Measurements from ENCODE around the gene IPO9.
"Not testable (repeated sequence)": the region's sequence is repeated elsewhere in the genome, so short reads cannot be mapped to it uniquely, and the experiment has no call there.

Gene IPO9

DNA sequence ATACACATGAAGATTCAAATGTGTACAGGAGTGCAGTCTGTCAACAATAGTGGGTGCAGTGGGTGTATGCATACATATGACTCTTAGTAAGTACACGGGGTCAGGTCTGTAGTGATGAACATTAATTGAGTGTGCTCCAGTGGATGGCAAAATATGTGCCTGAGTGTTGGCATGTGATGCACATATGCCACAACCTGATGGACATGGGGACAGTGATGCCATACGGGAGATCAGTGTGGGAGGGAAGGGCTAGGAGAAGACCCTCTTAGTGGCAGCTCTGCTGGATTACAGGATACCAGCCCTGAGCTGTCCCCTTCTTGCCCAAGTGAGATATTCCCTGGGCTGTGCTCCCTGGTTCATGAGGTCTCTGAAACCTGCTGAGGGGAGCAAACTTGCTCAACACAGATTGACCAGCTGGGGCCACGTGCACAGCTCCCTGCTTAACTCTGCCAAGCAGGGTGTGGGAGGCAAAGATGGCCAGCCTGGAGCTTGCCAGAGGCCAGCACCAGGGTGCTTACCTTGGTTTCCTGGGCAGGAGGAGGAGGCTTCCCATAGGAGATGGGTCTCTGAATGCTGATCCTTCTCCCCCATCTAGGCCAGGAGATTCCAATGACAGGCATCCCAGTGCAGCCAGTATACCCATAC lies 62.0 kb downstream of the IPO9 start:
- DNase-seq = no peak

DNA sequence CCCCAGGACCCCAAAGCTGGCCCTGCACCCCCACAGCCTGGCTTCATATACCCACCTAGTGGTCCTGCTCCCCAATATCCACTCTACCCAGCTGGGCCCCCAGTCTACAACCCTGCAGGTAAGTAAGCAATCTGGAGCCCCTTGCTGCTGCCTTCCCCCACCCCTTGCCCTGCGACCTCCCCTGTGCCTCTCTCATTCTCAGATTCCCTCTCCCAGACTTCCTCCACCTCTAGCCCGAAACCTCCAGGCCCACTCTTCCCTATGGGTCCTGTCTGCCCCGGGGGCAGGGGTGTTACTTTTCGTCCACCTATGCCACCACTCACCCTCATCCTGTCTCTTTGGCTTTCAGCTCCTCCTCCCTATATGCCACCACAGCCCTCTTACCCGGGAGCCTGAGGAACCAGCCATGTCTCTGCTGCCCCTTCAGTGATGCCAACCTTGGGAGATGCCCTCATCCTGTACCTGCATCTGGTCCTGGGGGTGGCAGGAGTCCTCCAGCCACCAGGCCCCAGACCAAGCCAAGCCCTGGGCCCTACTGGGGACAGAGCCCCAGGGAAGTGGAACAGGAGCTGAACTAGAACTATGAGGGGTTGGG lies 62.6 kb downstream of the IPO9 start:
- DNase-seq = no peak

DNA sequence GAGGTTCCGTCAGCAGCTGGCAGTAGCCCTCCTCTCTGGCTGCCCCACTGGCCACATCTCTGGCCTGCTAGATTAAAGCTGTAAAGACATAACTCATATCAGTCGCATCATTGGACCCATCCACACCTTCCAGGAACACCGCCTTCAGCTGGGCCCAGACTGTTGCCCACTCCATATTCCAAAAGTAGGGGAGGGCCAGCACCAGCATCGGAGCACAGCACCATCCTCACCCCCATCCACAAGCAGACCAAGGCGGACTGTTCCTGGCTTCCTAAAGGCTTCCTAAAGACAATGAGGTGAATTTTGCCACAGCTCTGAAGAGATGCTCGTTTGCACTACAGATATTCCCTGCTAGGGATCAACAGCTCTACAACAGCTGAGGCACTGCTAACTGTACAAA lies 63.3 kb downstream of the IPO9 start:
- DNase-seq = no peak

GRCh38 chr1:201893431-201893830 lies 64.5 kb downstream of the IPO9 start:
- DNase-seq = no peak

GRCh38 chr1:201894343-201895119 lies 65.6 kb downstream of the IPO9 start:
- DNase-seq = no peak

DNA sequence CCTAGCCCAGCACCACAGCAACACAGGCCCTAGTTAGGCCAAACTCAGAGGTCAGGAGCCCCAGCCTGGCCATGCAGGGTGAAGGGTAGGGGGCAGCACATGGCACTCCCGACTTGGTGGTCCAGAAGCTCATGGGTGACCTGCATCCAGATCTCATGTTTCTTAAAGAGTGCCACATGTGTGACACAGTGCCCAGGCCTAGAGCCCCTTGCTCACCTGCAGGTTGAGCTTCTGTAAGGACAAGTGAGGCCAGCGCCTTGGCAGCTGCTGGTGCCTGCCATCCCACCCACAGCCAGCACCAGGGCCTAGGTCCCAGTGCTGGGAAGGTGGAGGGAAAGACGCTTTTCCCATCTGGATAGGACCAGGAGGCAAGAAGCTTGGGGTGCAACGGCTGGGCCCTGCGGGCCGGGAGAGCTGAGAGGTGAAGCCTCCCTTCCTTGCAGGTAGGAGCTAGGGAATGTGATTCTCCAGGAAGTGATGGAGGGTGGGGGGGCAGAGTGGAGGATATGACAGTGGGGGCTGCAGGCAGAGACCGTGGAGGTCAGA lies 66.2 kb downstream of the IPO9 start:
- no peak for DNase-seq

- peak; percentile 81 for DNase-seq
Measured at GRCh38 chr1:201895913-201896807, 67.2 kb downstream of the IPO9 start.

DNA sequence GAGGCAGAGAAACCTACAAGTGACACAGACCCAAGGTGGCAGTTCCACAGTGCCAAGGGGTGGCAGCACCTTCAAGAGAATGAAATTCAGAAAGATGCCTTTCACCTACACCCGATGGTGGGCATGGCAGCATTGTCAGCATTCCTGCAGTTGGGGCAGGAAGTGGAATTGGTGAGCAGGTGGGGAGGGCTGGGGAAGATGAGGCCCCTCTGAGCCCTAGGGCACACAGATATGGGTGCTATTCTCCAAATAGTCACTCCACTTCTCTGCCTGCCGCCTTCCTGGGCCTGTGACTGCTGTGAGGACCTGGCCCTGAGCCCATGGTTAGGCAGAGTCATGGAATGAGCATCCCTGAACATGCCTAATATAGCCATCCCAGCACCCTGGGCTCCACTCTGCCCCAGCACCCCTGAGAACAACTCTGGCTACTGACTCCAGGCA lies 68.0 kb downstream of the IPO9 start:
- DNase-seq = no peak

DNA sequence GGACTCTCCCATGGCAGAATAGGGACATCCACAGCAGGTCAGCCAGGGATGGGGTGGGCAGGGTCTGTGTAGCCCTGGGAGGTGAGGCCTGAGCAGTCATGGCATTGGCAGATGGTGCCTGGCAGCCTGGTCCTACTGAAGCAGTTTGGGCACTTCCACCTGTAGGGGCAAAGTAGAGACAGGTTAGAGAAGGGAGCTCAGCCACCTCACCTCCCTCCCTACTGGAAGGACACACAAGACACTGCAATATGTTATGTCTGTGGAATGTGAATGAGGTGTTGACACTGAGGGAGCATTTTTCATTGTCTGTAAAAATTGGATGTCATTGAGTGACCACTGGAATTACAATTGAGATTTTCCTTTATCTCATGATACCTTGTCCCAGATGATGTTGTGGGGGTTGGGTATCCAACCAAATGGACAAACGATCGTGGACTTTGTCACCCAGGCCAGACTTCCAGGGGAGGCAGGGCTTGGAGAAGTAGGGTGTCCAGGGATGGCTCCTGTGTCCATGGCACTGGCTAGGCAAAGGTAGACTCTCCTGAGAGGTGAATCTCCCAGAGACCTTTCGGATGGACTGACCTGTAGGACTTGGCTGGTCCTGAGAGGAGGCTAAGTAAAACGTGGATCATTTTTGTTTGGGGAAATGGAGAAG lies 69.4 kb downstream of the IPO9 start:
- no peak for DNase-seq

DNA sequence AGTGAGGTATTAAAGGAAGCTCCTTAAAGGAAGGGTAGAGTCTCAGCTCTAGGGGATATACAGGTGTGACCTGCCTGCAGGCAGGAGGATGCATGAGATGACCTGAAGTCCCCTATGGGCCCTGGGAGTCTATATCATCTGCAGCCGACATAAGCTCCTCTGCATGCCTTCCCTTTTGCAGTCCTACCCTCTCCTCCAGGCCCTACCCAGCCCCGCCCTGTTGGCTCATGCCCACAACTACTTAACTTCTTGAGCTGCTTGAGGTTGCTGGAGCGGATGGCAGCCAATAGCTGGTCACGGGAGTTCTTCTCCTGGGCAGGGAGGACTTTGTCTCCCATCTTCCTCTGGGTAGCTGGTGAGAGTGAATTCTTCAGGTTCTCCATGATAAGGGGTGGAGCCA lies 70.0 kb downstream of the IPO9 start:
- DNase-seq = no peak

DNA sequence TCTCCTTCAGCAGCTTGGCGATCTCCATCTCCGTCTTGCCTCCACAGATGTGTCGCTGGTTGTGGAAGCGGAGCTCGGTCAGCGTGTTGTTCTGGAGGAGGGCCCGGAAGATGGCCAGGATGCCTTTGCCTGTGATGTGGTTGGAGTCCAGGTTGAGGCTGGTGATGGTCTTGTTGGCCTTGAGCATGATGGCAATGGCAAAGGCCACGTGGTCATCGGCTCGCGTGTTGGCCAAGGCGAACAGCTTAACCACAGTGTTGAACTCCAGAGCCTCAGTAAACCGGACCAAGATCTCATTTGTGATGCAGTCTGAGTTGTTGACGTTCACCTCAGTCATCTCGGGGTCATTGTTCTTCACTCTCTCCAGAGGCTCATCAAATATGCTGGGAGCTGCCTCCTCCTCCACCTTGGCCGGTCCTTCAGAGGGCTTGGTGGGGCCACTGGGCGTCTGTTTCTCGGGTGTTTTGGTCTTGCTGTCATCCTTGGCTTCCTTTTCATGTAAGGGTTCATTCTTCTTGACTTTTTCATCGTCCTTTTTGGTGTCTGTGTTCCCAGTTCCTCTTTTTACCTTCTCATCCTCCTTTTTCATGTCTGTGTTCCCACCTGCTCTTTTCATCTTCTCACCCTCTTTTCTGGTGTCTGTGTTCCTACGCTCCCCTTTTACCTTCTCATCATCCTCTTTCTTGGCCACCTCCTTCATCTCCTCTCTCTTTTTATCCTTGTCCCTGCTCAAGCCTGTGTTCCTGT lies 70.9 kb downstream of the IPO9 start:
- DNase-seq = no peak

GRCh38 chr1:201900476-201900875 lies 71.5 kb downstream of the IPO9 start:
- no peak for DNase-seq

DNA sequence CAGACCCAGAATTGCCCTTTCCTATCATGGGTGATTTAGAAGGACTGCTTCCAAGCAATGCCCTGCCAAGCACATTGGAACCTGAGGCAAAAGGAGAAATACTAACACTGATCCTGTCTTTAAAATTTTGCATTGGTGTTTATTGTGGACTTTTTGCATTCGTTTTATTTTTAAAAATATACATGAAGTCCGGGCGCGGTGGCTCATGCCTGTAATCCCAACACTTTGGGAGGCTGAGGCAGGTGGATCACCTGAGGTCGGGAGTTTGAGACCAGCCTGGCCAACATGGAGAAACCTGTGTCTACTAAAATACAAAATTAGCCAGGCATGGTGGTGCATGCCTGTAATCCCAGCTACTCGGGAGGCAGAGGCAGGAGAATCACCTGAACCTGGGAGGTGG lies 72.1 kb downstream of the IPO9 start:
- not testable (repeated sequence) for DNase-seq

GRCh38 chr1:201902198-201902597 lies 73.2 kb downstream of the IPO9 start:
- DNase-seq = no peak

DNA sequence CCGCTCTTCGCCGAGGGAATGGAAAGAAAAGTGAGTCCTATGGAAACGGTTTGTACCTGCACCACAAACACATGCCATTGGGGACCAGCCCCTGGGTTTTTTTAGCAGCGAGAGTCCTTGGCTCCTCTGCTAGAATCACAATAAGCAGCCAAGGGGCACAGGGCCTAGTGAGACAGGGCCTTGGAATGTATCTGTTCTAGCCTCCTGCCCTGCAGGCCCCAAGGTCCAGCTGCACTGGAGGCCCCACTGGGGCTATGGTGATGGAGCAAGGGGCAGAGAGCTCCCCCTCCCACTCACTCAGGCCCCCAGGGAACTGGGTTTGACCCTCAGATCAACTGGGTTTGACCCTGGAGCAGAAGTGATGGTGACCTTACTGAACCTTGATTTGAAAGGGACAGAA lies 74.2 kb downstream of the IPO9 start:
- DNase-seq = no peak

GRCh38 chr1:201904579-201904978 lies 75.6 kb downstream of the IPO9 start:
- DNase-seq = no peak

DNA sequence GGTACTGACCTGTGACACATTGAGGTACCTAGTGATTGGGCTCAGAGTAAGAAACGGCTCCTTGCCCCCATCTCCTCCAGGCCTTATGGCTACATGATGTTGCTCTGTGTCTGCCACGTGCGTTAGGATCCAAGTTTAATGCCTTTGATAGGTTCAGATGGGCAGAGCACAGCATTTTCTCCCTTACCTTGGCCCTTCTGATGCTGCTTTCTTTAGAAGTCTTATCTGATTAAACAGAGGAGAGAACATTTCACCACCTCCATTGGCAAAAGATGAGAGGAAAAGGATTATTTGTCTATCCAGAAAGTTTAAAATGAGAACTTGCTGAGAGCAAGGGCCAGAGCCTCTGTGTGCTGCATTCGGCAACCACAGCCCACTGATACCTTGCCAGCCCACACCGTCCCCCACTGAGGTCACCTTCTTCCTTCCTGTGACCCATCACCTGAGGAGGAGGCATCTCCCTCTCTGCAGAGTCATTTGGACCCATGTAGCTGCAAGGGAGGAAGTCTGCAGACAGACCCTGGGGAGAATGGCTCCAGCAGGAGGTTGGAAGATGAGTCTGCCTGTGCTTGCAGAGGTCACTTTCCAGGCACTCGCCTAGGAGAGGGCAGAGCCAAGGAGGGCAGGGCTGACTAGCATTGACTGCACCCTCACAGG lies 76.4 kb downstream of the IPO9 start:
- no peak for DNase-seq

DNA sequence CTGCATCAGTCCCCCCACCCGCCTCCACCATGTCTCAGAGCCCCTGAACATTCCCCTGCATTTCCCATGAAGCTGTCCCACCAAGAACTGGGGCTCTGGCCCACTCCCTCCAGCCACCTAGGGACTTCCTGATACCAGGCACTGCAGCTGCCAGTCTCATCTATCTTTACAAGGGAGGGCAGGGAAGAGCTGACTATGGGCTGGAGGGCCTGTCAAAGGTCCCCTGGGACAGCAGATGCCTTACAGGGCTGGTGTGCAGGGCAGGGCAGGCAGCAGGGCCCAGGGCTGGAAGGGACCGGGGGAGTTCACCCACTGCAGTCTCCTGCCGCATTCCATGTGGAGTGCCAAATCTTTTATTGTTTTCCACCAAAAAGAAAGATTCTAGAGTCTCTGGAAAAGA lies 77.4 kb downstream of the IPO9 start:
- no peak for DNase-seq

- no peak for DNase-seq
Measured at GRCh38 chr1:201907621-201908020, 78.7 kb downstream of the IPO9 start.

GRCh38 chr1:201911826-201912571 lies 83.0 kb downstream of the IPO9 start:
- no peak for DNase-seq

Measured in NCI-H1105 treated with DMSO at 0.1 percent for 48 hours (cell line).